HL-60 (cell line): ENCODE measurements around the gene DENND1A.

ENCODE experiments used
- POLR2AphosphoS5 ChIP-seq: IDR thresholded peaks from 2 replicates; pipeline ENCODE4 v1.6.1; 2012; ENCODE audit warnings: low read depth
- SPI1 ChIP-seq: IDR thresholded peaks from 2 replicates; pipeline ENCODE4 v1.6.1; 2012; ENCODE audit warnings: low read depth, mild to moderate bottlenecking, borderline replicate concordance
- TF ChIP-seq, protein P1 (sequence below): IDR thresholded peaks from one replicate; pipeline ENCODE4 v1.5.1; 2011; ENCODE audit warnings: low read length, control low read depth, inconsistent platforms; ENCODE audit not compliant: insufficient read depth
- TF ChIP-seq, protein P2 (sequence below): IDR thresholded peaks from 2 replicates; pipeline ENCODE4 v1.6.1; 2012; ENCODE audit warnings: low read depth; ENCODE audit not compliant: insufficient replicate concordance

DNA sequence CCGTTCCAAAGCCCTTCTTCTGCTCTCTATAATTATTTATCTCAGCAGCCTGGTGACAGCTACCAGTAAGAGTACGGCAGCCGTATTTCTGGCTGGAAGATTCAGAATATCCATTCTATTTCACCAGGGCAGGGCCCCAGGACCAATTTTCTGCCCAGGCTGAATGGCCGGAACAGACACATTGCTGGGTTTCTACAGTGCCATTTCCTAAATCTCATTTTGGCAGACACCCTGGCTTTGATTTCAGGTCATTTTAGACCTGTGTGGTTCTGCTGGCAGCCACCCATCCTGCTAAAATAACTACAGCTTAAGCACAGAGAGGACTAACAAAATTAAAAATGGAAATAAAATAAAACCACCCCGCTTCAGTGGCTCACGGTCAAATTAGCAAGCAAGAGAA lies 478.9 kb downstream of the DENND1A start:
- TF ChIP-seq, protein P1, sequence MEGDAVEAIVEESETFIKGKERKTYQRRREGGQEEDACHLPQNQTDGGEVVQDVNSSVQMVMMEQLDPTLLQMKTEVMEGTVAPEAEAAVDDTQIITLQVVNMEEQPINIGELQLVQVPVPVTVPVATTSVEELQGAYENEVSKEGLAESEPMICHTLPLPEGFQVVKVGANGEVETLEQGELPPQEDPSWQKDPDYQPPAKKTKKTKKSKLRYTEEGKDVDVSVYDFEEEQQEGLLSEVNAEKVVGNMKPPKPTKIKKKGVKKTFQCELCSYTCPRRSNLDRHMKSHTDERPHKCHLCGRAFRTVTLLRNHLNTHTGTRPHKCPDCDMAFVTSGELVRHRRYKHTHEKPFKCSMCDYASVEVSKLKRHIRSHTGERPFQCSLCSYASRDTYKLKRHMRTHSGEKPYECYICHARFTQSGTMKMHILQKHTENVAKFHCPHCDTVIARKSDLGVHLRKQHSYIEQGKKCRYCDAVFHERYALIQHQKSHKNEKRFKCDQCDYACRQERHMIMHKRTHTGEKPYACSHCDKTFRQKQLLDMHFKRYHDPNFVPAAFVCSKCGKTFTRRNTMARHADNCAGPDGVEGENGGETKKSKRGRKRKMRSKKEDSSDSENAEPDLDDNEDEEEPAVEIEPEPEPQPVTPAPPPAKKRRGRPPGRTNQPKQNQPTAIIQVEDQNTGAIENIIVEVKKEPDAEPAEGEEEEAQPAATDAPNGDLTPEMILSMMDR: no peak
- TF ChIP-seq, protein P2, sequence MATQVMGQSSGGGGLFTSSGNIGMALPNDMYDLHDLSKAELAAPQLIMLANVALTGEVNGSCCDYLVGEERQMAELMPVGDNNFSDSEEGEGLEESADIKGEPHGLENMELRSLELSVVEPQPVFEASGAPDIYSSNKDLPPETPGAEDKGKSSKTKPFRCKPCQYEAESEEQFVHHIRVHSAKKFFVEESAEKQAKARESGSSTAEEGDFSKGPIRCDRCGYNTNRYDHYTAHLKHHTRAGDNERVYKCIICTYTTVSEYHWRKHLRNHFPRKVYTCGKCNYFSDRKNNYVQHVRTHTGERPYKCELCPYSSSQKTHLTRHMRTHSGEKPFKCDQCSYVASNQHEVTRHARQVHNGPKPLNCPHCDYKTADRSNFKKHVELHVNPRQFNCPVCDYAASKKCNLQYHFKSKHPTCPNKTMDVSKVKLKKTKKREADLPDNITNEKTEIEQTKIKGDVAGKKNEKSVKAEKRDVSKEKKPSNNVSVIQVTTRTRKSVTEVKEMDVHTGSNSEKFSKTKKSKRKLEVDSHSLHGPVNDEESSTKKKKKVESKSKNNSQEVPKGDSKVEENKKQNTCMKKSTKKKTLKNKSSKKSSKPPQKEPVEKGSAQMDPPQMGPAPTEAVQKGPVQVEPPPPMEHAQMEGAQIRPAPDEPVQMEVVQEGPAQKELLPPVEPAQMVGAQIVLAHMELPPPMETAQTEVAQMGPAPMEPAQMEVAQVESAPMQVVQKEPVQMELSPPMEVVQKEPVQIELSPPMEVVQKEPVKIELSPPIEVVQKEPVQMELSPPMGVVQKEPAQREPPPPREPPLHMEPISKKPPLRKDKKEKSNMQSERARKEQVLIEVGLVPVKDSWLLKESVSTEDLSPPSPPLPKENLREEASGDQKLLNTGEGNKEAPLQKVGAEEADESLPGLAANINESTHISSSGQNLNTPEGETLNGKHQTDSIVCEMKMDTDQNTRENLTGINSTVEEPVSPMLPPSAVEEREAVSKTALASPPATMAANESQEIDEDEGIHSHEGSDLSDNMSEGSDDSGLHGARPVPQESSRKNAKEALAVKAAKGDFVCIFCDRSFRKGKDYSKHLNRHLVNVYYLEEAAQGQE: no peak
- no peak for TF ChIP-seq SPI1
- TF ChIP-seq POLR2AphosphoS5: no peak
